Epidermal melanocyte (primary cell): ENCODE data around the gene TMEM63A.
"Not testable (repeated sequence)": the region's sequence is repeated elsewhere in the genome, so short reads cannot be mapped to it uniquely, and the experiment has no call there.

Experiments used
- DNase-seq: peaks from one replicate; pipeline ENCODE4 v3.0.0; 2011; ENCODE audit warnings: low spot score; ENCODE audit not compliant: insufficient read length

Gene TMEM63A

DNA sequence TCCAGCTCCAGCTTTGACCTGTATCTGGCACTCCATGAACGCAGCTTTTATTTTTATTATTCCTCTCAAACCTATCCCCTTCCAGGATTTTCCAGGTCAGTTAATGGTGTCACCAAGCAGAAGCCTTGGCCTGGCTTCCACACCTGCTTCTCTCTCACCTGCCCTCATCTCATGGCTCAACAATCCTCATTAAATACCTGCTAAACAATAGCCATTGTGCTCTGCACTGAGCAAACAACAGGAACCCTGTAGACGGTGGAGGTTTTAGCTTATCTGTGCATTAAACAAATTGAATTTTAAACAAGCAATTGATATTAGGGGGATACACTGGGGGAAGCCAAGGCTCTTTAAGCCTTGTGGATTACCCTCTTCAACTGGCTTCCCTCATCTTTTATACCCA is 26.6 kb upstream of the TMEM63A start:
- DNase-seq: no peak

DNA sequence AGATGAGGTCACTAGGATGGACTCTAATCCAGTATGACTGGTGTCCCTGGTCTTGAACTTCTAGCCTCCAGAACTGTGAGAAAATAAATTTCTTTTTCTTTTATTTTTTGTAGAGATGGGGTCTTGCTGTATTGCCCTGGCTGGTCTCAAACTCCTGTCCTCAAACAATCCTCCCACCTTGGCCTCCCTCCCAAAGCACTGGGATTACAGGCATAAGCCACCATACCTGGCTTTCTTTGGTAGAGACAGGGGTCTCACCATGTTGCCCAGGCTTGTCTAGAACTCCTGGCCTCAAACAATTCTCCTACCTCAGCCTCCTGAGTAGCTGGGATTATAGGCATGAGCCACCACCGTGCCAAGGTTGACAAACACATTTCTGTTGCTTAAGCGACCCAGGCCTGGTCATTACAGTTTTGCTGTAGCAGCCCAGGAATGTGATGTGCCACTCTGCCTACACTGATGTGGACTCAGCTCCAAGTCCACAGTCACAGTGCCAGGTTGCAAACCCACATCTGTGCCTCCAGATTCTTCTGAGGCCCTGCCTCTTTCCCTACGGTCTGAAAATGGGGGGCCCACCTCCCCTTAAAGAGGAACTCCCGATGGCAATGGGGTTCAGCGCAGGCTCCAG is 25.9 kb upstream of the TMEM63A start:
- DNase-seq: no peak

- DNase-seq: no peak
These were observed 25.2 kb upstream of the TMEM63A start for GRCh38 chr1:225907341-225907740.

DNA sequence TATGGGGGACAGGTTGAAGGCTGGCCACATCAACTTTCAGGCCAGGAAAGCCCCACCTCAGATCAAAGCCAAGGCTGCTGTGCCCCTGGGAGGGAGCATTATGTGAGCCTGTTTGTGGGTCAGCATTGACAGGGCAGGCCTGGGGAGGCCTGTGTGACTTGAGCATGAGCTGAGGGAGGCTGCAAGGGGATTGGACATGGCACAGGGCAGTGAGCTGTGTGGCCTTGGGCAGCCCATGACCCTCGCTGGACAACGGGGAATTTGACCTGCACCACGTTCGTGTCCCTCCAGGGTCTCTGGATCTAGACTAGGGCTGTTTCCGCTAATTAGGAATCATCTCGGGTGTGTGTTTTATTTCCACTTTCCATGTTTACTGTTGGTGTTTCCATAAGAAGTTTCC is 24.3 kb upstream of the TMEM63A start:
- DNase-seq: no peak

DNA sequence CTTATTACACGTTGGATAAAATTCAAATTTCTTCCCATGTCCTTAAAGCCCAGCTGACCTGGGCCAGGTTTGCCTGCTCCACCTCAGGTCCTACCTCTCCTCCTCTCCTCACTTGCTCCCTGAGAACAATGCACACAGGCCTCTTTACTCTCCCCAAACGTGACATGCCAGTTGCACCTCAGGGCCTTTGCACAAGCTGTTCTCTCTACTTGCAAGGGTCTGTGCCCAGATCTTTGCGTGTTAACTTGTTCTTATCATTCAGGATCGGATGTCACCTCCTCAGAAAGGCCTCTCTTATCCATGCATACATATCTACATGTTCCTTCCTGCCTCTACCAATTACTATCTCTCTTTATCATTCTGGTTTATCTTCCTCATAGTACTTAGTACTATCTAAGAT is 21.4 kb upstream of the TMEM63A start:
- DNase-seq: no peak

DNA sequence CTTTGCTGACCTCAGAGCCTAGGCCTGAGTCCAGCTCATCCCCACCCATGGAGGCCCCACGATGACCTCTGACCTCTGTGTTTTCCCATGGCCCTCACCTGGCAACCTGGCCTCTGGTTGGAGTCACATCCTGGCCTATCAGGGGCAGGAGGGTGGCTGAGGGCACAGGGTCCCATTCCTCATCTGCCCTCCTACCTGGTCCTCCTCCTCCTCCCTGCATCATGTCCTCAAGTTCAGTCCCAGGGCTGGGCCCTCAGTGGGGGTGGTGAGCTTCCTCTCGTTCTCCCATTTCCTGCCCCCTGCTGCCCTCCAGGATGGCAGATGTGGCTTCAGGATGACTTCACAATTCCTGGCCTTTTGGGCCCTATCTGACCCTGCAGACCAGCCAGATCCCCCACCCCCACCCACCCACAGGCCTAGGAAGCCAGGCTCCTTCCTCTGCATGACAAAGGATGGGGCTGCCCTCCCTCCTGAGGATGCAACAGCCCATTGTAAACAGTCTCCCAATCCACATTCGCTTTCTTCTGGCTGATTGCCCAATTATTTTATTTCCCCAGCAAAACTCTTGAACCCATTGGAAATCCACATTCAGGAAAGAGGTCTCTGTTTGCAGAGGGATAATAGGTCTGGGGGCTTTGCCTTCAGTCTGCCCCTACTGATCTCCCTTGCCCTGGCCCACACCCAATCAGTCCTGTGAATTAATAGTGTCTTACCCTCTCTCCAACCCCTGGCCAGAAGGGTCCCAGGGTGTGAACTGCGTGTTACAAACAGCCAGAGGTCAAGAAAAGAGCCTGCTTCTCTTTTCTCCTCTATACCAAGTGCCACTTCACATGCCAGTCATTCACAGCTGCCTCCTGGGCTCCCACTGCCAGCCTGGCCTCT is 17.1 kb upstream of the TMEM63A start:
- no peak for DNase-seq

GRCh38 chr1:225897595-225898514 is 15.7 kb upstream of the TMEM63A start:
- DNase-seq: no peak

GRCh38 chr1:225896937-225897549 is 14.9 kb upstream of the TMEM63A start:
- no peak for DNase-seq

- DNase-seq: no peak
These were observed 14.3 kb upstream of the TMEM63A start for GRCh38 chr1:225896494-225896893.

GRCh38 chr1:225892307-225892706 is 10.1 kb upstream of the TMEM63A start:
- no peak for DNase-seq

- no peak for DNase-seq
These were observed 9.2 kb upstream of the TMEM63A start for GRCh38 chr1:225891229-225891972.

- DNase-seq: no peak
These were observed 8.4 kb upstream of the TMEM63A start for GRCh38 chr1:225890346-225891228.

GRCh38 chr1:225889743-225890142 is 7.6 kb upstream of the TMEM63A start:
- no peak for DNase-seq

DNA sequence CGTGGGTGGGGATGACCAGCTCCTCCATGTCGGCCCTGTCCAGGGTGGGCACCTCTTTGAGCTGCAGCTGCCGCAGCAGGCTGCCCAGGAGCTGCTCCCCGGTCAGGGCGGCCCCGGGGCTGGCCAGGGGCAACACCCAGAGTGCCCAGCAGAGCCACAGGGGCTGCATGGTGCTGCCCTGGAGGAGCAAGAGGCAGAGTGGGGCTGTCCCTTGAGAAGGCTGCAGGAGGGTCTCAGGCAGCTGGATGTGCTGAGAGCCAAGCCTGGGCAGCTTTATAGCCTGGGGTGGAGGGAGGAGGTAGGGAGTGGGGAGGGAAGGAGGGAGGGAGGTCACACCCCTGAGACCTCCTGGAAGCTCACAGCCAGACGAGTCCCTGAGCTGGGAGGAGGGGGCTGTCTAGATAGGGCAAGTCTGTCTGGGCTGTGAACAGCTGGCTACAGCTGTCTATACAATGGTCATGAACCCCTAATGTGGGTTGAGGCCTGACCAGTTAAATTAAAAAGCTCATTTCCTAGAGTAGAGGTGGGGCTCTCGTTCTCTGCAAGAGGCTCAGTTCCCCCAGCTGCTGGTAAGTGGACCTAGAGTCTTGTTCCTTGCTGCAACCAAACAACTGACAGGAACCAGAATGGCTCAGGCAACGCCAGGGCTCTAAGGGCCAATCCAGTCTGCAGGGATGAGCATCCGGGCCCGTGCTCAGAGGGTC is 6.9 kb upstream of the TMEM63A start, which contains the start of gene LEFTY1:
Gene LEFTY1 (minus strand): TSS at position 249 of the 704 bp plus-strand sequence. CDS start 80 bp downstream, at position 169.
- no peak for DNase-seq

- DNase-seq: no peak
These were observed 6.2 kb upstream of the TMEM63A start for GRCh38 chr1:225888289-225888897.

GRCh38 chr1:225887554-225888288 is 5.5 kb upstream of the TMEM63A start:
- not testable (repeated sequence) for DNase-seq

DNA sequence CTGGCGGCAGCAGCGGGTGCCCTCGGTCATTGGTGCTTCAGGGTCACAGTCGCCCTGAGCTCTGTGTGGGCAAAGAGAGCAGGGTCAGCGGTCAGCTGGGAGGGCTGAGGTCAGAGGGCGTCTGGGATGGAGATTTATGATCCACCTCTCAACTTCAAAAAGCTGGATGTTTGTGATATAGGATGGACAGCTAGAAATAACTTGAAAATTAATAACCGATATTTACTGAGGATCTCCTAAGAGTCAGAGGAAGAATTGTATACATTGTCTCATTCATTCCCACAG is 4.8 kb upstream of the TMEM63A start:
- no peak for DNase-seq
